Prostate gland (tissue), 2 donors: ENCODE measurements around the gene ILKAP.

Source experiments
- POLR2A ChIP-seq: fragments of 450-650 bp; IDR thresholded peaks from one replicate; pipeline ENCODE4 v1.6.1; 2016; ENCODE audit warnings: antibody characterized with exemption, mild to moderate bottlenecking
- POLR2AphosphoS5 ChIP-seq: sonication (generic); formaldehyde crosslinking; IDR thresholded peaks from one replicate; pipeline ENCODE4 v1.6.1; 2017; ENCODE audit warnings: antibody characterized with exemption
- TF ChIP-seq, protein P1 (sequence below), 4 experiments: fragments of 200-600 bp in 2 of 4; fragments of 450-650 bp in 2 of 4; sonication (generic) in 2 of 4; IDR thresholded peaks; 1 replicate in 3 of 4; 2 replicates in 1 of 4; pipeline ENCODE4 v1.5.1; 2016 to 2019; ENCODE audit warnings: antibody characterized with exemption in 4 of 4, mild to moderate bottlenecking in 2 of 4, moderate library complexity in 2 of 4

DNA sequence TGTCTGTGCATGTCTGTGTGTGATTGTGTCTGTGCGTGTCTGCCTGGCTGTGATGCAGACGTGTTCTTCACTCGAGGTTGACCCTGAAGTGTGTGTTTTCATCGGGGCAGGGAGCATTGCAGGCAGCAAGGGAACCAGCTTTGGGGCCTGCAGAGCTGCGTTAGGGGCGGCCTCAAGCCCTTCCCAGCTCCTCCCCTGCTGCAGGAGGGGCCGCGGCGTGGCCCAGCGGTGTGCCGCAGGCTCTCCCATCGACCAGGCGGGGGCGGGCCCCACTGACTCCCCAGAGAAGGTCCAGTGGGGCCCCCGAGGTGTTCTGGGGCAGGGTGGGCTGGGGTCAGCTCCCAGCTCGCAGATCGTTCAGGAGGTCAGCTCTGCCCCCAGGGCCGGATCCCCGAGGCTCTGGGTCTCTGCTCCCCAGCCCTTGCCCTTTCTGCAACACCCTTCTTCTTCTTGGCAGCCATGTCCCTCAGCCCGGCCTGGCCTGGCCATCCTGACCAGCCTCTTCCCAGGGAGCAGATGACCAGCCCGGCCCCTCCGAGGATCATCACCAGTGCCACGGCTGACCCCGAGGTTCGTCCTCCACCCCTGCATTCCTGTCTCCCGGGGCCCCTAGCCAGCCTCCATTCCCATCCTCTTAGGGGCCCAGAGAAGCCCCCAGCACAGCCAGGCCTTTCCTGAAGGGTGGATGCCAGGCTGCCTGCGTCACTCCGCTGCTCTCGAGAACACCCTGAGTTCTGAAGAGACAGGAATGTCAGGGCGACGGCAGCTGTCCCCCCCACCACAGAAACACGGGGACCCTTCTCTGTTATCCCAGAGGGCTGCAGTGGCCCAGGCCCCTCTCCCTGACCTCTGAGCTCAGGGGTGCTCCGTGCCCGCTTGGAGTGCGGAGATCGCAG lies 76.1 kb downstream of the ILKAP start:
- TF ChIP-seq, protein P1, sequence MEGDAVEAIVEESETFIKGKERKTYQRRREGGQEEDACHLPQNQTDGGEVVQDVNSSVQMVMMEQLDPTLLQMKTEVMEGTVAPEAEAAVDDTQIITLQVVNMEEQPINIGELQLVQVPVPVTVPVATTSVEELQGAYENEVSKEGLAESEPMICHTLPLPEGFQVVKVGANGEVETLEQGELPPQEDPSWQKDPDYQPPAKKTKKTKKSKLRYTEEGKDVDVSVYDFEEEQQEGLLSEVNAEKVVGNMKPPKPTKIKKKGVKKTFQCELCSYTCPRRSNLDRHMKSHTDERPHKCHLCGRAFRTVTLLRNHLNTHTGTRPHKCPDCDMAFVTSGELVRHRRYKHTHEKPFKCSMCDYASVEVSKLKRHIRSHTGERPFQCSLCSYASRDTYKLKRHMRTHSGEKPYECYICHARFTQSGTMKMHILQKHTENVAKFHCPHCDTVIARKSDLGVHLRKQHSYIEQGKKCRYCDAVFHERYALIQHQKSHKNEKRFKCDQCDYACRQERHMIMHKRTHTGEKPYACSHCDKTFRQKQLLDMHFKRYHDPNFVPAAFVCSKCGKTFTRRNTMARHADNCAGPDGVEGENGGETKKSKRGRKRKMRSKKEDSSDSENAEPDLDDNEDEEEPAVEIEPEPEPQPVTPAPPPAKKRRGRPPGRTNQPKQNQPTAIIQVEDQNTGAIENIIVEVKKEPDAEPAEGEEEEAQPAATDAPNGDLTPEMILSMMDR (IDR thresholded peaks at IDR 0.05) = peak in 1 of 4 experiments; percentile 11
- TF ChIP-seq POLR2A (no peak), POLR2AphosphoS5 (no peak)
